WTC11 (cell line): ENCODE measurements around the gene CAND2.

Experiments
- ETV6 ChIP-seq: sonication (generic); formaldehyde crosslinking; IDR thresholded peaks from 2 replicates; pipeline ENCODE4 v1.8.1; 2022; ENCODE audit warnings: mild to moderate bottlenecking, missing genetic modification reagents
- JUN ChIP-seq: sonication (generic); formaldehyde crosslinking; IDR thresholded peaks from 2 replicates; pipeline ENCODE4 v1.8.0; 2023; ENCODE audit warnings: mild to moderate bottlenecking, missing genetic modification reagents
- TF ChIP-seq, protein P1 (sequence below): sonication (generic); formaldehyde crosslinking; IDR thresholded peaks from 2 replicates; pipeline ENCODE4 v1.8.1; 2022; ENCODE audit warnings: mild to moderate bottlenecking, missing genetic modification reagents, moderate library complexity, borderline replicate concordance
- TF ChIP-seq, protein P2 (sequence below): fragments of 200-600 bp; IDR thresholded peaks from 2 replicates; pipeline ENCODE4 v1.8.0; 2022; ENCODE audit warnings: antibody characterized with exemption
- TF ChIP-seq, protein P3 (sequence below): fragments of 250-450 bp; sonication (Bioruptor Pico); IDR thresholded peaks from 2 replicates; pipeline ENCODE4 v2.1.2; 2022; ENCODE audit warnings: mild to moderate bottlenecking, moderate library complexity

DNA sequence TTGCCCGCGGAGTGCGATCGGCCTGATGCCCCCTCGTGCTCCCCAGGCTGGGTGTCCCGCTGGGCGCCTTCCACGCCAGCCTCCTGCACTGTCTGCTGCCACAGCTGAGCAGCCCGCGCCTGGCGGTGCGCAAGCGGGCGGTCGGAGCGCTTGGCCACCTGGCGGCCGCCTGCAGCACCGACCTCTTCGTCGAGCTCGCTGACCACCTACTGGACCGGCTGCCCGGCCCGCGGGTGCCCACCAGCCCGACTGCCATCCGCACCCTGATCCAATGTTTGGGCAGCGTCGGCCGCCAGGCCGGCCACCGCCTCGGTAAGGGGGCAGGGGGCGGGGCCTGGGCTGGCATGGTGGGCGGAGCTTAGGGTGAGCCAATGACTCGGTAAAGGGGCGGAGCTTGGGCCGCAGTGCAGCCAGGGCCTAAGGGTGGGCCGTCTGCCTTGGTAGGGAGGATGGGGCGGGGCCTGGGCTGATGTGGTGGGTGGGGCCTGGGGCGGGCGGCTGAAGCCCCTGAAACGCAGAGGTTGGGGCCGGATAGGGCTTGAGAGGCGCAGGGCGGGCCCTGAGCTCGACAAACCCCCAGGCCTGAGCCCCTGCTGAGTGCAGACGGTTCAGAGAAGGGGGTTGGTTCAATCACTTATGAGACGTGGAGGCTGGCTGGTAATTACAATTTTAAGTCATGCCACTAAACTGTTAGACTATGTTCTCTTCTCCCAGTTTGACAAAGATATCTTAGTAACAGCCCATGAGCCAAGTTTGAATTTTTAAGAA, 13.7 kb downstream of the CAND2 start:
- TF ChIP-seq, protein P1, sequence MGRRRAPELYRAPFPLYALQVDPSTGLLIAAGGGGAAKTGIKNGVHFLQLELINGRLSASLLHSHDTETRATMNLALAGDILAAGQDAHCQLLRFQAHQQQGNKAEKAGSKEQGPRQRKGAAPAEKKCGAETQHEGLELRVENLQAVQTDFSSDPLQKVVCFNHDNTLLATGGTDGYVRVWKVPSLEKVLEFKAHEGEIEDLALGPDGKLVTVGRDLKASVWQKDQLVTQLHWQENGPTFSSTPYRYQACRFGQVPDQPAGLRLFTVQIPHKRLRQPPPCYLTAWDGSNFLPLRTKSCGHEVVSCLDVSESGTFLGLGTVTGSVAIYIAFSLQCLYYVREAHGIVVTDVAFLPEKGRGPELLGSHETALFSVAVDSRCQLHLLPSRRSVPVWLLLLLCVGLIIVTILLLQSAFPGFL: no peak
- TF ChIP-seq, protein P2, sequence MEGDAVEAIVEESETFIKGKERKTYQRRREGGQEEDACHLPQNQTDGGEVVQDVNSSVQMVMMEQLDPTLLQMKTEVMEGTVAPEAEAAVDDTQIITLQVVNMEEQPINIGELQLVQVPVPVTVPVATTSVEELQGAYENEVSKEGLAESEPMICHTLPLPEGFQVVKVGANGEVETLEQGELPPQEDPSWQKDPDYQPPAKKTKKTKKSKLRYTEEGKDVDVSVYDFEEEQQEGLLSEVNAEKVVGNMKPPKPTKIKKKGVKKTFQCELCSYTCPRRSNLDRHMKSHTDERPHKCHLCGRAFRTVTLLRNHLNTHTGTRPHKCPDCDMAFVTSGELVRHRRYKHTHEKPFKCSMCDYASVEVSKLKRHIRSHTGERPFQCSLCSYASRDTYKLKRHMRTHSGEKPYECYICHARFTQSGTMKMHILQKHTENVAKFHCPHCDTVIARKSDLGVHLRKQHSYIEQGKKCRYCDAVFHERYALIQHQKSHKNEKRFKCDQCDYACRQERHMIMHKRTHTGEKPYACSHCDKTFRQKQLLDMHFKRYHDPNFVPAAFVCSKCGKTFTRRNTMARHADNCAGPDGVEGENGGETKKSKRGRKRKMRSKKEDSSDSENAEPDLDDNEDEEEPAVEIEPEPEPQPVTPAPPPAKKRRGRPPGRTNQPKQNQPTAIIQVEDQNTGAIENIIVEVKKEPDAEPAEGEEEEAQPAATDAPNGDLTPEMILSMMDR: peak; percentile 59
- TF ChIP-seq JUN (CRISPR knock-in tag): no peak
- no peak; the same call in 1 of the 2 replicates for TF ChIP-seq ETV6
- TF ChIP-seq, protein P3, sequence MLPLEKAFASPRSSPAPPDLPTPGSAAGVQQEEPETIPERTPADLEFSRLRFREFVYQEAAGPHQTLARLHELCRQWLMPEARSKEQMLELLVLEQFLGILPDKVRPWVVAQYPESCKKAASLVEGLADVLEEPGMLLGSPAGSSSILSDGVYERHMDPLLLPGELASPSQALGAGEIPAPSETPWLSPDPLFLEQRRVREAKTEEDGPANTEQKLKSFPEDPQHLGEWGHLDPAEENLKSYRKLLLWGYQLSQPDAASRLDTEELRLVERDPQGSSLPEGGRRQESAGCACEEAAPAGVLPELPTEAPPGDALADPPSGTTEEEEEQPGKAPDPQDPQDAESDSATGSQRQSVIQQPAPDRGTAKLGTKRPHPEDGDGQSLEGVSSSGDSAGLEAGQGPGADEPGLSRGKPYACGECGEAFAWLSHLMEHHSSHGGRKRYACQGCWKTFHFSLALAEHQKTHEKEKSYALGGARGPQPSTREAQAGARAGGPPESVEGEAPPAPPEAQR (CRISPR knock-in tag): no peak
